AG20443 (cell line): ENCODE data around the gene ISYNA1.
A peak's percentile ranks its signal among the peaks of the same experiment; 100 is the strongest.

Experiments
- DNase-seq: peaks from one replicate; pipeline ENCODE4 v3.0.0; 2012; ENCODE audit warnings: low spot score, mixed read lengths

ISYNA1 gene

DNA sequence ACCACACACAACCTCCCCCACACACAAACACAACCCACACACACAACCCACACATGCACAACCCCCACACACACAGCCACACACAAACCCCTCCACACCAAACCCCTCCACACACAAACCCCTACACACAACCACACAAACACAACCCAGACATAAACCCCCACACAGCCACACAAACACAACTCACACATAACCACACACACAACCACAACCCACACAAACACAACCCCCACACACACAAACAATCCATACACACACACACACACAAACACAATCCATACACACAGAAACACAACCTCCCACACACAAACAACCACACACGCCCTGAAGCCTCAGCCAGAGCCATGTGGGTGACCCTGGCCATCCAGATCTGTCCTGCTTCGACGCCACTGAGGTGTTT, 30.0 kb upstream of the ISYNA1 start:
- DNase-seq = no peak

DNA sequence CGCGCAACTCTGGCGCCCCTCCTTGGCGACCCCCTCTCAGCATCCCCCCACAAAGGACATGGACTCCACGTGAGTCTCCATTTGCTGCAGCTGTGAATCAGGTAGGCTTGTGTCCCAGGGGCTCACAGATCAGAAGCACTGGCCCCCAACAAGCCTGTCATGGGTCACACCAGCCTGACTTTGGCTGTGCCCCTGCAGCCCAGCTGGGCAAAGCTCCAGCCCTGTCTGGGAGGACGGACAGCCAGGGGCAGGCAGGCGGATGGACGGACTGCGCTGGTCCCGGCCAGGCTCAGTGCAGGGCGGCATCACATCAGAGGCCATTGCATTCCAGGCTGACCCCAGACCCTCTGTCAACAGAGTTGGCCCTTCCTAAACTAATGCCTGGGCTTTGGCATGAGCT, 28.4 kb upstream of the ISYNA1 start:
- no peak for DNase-seq

DNA sequence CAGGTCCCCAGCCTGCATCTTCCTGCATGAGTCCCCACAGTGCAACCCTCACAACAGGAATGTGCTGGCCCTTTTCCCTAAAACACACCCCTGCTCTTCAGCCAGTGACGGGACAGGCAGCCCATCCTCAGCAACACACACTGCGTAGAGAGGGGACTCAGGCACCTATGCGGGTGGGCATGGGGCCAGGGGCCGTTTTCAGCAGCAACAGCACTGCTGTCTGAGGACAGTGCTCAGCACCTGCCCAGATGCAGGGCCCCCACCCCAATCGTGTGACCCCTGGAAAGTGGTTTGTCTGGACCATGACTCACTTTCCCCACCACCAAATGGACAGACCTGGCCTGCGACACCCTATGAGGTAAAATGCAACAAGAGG, 28.0 kb upstream of the ISYNA1 start:
- no peak for DNase-seq

DNA sequence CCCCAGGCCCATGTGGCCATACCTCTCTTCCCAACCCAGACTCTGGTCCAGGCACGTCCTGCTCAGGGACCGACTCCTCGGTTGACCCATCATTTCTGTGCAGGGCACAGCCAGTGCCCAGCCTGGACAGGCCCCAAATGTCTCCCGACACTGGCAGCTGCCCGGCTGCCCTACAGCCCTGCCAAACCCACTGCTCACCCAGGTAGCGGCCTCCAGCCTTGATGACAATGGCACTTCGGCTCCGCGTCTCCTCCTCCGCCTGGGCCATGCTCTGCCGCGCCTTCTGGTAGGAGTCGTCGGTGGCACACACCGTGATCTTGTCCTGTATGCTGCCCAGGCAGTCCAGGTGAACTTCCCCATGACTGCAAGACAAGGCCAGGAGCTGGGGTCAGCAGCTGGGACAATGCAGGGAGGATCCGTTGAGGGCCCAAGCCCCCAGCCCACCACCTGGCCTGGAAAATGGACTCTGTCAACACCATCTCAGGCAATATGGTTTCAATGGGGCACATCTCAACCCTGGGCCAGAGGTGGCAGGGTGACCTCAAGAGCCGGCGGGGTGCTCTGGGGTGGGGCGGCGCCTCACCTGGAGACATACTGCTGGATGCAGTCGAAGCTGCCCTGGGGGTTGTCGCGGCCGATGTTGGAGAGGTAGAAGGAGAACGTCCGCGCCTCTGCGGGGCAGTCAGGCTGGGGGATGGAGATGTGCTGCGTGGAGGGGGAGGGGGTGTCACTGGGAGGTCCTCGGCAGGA, 27.5 kb upstream of the ISYNA1 start:
- DNase-seq = no peak

GRCh38 chr19:18464646-18465045, 26.7 kb upstream of the ISYNA1 start:
- peak; percentile 69 for DNase-seq

- DNase-seq = no peak
These were observed 23.5 kb upstream of the ISYNA1 start for GRCh38 chr19:18461471-18461870.

- no peak for DNase-seq
These were observed 23.0 kb upstream of the ISYNA1 start for GRCh38 chr19:18460900-18461299.

GRCh38 chr19:18457483-18458331, 19.8 kb upstream of the ISYNA1 start:
- no peak for DNase-seq

DNA sequence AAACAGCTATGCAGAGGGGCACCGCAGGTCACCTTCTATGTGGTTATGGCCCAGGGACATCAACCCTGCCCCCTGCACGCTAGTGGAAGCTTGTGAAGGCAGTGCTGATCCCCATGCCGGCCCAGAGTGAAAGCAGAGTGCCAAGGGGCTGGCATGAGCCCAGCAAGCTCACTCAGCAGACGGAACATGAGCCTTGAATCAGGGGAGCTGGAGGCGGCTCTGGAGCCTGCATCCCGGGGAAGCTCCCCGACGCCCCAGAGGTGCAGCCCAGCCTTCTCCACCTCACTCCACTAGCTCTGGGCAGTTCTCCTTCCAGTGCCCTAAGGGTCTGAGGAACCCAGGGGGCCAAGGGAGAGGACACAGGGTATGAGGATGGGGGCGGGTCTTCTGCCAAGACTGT, 19.0 kb upstream of the ISYNA1 start:
- DNase-seq = no peak

DNA sequence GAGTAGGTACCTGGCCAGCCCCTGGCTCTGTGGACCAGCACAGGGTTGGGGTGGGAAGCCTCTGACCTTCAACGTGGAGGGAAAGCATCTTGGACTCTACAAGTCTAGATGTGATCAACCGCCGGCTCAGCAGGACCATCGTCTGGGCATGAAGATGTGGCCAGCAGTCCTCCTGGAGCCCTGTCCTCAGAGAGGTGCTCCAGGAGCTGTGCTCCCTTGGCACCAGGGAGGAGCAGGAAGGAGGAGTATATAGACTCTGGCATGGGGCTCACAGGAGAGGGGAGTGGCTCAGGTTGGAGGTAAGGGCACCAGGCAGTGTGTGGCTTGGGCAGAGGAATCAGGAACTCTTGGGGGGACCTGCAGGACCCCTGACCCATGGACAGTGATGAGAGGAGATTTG, 18.3 kb upstream of the ISYNA1 start:
- no peak for DNase-seq

GRCh38 chr19:18453269-18454024, 15.5 kb upstream of the ISYNA1 start:
- DNase-seq = no peak

- DNase-seq = no peak
These were observed 14.5 kb upstream of the ISYNA1 start for GRCh38 chr19:18452386-18452785.

- peak; percentile 87 for DNase-seq
These were observed 13.3 kb upstream of the ISYNA1 start for GRCh38 chr19:18450931-18451836.

DNA sequence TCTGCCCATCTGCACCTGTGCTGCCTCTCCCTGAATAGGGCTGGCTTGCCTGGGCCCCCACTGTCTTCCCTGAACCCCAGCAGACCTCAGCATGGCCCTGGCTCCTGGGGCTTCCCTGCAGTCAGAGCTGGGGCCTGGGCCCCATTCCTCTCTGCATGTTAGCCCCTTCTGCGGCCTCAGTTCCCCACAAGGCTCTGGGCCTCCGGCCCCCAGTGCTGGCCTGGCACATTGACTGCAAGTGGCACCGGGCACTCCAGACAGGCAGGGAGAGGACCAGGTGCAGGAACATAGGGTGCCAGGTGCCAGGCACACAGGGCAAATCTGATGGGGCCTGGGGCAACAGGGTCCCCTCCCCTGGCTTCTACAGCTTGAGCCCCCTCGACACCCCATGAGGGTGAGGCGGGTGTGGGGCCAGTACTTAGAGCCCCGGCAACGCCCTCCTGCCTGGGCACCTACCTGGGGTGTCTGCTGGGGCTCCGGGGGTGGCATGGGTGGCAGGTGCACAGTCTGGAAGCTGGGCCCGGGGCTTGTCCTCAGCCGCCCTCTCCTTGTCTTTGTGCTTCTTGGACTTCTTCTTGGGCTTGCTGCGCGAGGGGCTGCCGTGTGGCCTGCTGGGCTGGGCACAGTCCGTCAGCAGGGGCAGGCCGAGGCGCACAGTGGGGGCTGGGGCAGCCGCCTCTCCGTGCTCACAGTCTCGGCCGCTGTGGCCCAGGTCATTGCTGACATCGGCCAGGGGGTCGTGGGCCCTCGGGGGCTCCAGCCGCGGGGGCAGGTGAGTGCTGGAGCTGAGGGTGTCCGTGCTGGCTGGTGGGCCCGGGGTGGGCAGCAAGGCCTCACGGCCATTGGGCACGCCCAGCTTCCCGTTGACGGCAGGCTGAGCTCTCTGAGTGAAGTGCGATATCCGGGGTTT, 12.3 kb upstream of the ISYNA1 start:
- no peak for DNase-seq

GRCh38 chr19:18449552-18449951, 11.6 kb upstream of the ISYNA1 start:
- no peak for DNase-seq

GRCh38 chr19:18446811-18447359, 9.0 kb upstream of the ISYNA1 start:
- DNase-seq = no peak

DNA sequence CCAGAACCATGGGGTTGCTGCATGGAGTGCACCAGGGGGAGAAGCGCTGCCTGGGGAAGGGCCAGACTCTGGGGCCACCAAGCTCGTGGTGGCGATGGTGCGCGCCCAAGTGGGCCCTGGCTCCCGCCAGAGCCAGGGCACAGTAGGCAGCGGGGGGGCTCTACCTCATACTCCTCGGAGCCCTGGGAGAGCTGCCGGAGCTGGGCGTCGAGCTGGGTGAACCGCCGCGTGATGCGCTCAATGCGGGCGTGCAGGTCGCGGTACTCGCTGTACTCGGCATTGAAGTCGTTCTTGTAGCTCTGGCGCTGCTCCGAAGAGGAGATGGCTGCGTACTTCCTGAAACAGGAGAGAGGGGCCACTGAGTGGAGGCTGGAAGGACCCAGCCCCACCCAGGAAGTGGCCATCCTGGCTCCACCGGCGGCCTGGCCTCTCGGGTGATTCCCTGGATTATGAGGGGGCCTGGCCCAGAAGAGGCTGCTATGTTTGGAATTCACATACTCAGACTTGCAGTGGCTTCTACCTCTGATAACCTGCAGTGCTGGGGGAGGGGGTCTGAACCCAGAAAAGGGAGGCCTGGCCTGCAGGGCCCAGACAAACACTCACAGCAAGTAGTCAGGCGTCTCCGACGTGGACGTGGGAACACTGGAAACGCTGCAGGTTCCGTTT, 8.3 kb upstream of the ISYNA1 start:
- DNase-seq = no peak

GRCh38 chr19:18445262-18445948, 7.5 kb upstream of the ISYNA1 start:
- DNase-seq = no peak

GRCh38 chr19:18444513-18444912, 6.6 kb upstream of the ISYNA1 start:
- no peak for DNase-seq
